GM19468 (cell line): Measurements from ENCODE around the gene ATP10A.
A peak's percentile ranks its signal among the peaks of the same experiment; 100 is the strongest.

Source experiments
- ATAC-seq: cut with Tn5 transposase; IDR thresholded peaks from one replicate; pipeline ENCODE4 v1.9.1; 2021; ENCODE audit warnings: mild to moderate bottlenecking, moderate library complexity, moderate number of reproducible peaks; ENCODE audit not compliant: unreplicated experiment; ENCODE audit errors: extremely low read depth

Gene ATP10A

GRCh38 chr15:25797936-25798901, 64.9 kb downstream of the ATP10A start:
- no peak for ATAC-seq

- no peak for ATAC-seq
Observed at GRCh38 chr15:25797511-25797935, 65.6 kb downstream of the ATP10A start.

- no peak for ATAC-seq
Observed at GRCh38 chr15:25797035-25797434, 66.1 kb downstream of the ATP10A start.

GRCh38 chr15:25796395-25796794, 66.7 kb downstream of the ATP10A start:
- ATAC-seq: no peak

- ATAC-seq: no peak
Observed at GRCh38 chr15:25795712-25796111, 67.4 kb downstream of the ATP10A start.

- ATAC-seq: no peak
Observed at GRCh38 chr15:25795061-25795460, 68.1 kb downstream of the ATP10A start.

- peak; percentile 46 for ATAC-seq
Observed at GRCh38 chr15:25793354-25794050, 69.6 kb downstream of the ATP10A start.

- ATAC-seq: no peak
Observed at GRCh38 chr15:25792128-25792527, 71.0 kb downstream of the ATP10A start.

GRCh38 chr15:25790000-25790660, 73.0 kb downstream of the ATP10A start:
- ATAC-seq: no peak

- no peak for ATAC-seq
Observed at GRCh38 chr15:25789616-25789999, 73.5 kb downstream of the ATP10A start.

- ATAC-seq: no peak
Observed at GRCh38 chr15:25789211-25789610, 73.9 kb downstream of the ATP10A start.

GRCh38 chr15:25787855-25788520, 75.1 kb downstream of the ATP10A start:
- no peak for ATAC-seq

GRCh38 chr15:25787381-25787780, 75.7 kb downstream of the ATP10A start:
- no peak for ATAC-seq

- ATAC-seq: no peak
Observed at GRCh38 chr15:25786040-25786439, 77.1 kb downstream of the ATP10A start.

GRCh38 chr15:25785641-25786025, 77.5 kb downstream of the ATP10A start:
- ATAC-seq: no peak

- ATAC-seq: no peak
Observed at GRCh38 chr15:25784876-25785640, 78.1 kb downstream of the ATP10A start.

- ATAC-seq: no peak
Observed at GRCh38 chr15:25783607-25784540, 79.3 kb downstream of the ATP10A start.

- ATAC-seq: no peak
Observed at GRCh38 chr15:25783134-25783533, 80.0 kb downstream of the ATP10A start.
